Measurements from ENCODE around the gene IKZF4.
"Not testable (repeated sequence)": the region's sequence is repeated elsewhere in the genome, so short reads cannot be mapped to it uniquely, and the experiment has no call there.

- TF ChIP-seq CTCF (IDR thresholded peaks at IDR 0.05; ENCODE audit: insufficient read depth, low read depth, low read length); EZH2 (IDR thresholded peaks at IDR 0.05; ENCODE audit: insufficient read depth, low read length): not testable (repeated sequence)
These were observed 21.6 kb downstream of the IKZF4 start for GRCh38 chr12:56042430-56042813.

Measured in astrocyte (in vitro differentiated cells and primary cell).